NCI-H226 (cell line): Measurements from ENCODE around the gene ACTA1.
"Not testable (repeated sequence)": the region's sequence is repeated elsewhere in the genome, so short reads cannot be mapped to it uniquely, and the experiment has no call there.

Experiments
- DNase-seq: peaks from one replicate; pipeline ENCODE4 v3.0.0-alpha.2; 2015

Gene ACTA1

DNA sequence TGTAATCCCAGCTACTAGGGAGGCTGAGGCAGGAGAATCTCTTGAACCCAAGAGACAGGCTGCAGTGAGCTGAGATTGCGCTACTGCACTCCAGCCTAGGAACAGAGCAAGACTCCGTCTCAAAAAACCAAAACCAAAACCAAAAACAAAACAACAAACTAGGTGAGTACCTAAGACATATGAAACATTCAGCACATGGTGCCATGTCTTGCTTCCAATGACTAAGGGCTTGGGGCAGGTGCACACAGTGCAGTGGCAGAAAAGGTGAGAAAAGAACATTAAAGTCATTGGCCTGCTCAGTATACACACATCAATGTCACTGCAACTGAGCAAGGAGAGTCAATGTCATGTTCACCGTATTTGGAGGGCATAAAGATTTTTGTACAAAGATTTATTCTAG, 4.1 kb upstream of the ACTA1 start:
- DNase-seq, result no peak

- DNase-seq, result no peak
Measured at GRCh38 chr1:229437443-229437842, 3.5 kb upstream of the ACTA1 start.

DNA sequence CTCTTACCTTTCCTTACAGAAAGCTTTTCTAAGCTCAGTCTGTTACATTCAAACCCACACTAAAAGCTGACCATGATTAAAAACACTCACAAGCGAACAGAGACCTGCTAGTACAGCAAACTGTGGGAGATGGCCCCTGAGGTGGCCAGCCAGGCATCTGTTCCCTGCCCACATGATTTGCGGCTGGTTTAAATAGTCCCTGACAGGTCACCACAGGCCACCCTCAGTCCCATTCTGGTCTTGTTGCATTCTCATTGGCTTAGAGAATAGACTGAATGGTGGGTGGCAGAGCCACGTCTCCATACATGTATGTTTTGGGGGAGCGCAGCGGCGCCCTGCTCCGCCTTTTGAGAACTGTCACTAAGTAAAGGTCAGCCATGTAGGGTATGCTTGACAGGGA, 2.3 kb upstream of the ACTA1 start:
- DNase-seq, result no peak

GRCh38 chr1:229434641-229435051, 752 bp upstream of the ACTA1 start:
- no peak for DNase-seq

- DNase-seq, result no peak
Measured at GRCh38 chr1:229433364-229434004, 410 bp downstream of the ACTA1 start.

GRCh38 chr1:229432905-229433304, 989 bp downstream of the ACTA1 start:
- no peak for DNase-seq

GRCh38 chr1:229432116-229432461, 1.8 kb downstream of the ACTA1 start:
- no peak for DNase-seq

GRCh38 chr1:229431284-229432115, 2.4 kb downstream of the ACTA1 start:
- no peak for DNase-seq

- DNase-seq, result no peak
Measured at GRCh38 chr1:229430761-229431283, 3.1 kb downstream of the ACTA1 start.

- DNase-seq, result no peak
Measured at GRCh38 chr1:229428256-229428655, 5.6 kb downstream of the ACTA1 start.

DNA sequence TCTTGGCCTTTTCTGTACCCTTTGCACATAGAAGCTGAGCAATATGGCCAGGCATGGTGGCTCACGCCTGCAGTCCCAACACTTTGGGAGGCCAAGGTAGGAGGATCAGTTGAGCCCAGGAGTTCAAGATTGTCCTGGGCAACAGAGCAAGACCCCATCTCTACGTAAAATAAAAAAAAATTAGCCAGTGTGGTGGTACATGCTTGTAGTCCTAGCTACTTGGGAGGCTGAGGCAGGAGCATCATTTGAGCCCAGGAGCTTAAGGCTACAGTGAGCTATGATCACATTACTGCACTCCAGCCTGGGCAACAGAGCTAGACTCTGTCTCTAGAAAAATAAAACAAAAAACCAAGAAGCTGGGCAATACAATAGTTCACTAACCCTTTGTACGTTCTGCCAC, 6.3 kb downstream of the ACTA1 start:
- no peak for DNase-seq

DNA sequence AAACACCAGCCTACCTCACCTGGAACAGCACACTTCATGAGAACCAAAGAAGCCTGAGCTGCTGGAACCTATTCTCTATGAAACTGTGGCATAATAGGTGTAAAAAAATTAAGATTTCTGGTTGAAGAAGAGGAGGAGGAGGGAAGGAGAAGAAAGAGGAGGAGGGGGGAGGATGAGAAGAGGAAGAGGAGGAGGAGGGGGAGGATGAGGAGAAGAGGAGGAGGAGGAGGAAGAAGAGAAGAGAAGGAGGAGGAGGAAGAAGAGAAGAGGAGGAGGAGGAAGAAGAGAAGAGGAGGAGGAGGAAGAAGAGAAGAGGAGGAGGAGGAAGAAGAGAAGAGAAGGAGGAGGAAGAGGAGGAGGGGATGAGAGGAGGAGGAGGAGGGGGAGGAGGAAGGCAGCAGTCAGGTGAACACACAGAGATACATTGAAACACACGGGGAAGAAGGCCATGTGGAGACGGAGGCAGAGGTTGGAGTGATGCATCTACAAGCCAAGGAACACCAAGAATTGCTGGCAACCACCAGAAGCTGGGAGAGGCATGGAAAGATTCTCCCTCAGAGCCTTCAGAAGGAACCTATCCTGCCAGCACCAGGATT, 8.2 kb downstream of the ACTA1 start:
- DNase-seq, result no peak

DNA sequence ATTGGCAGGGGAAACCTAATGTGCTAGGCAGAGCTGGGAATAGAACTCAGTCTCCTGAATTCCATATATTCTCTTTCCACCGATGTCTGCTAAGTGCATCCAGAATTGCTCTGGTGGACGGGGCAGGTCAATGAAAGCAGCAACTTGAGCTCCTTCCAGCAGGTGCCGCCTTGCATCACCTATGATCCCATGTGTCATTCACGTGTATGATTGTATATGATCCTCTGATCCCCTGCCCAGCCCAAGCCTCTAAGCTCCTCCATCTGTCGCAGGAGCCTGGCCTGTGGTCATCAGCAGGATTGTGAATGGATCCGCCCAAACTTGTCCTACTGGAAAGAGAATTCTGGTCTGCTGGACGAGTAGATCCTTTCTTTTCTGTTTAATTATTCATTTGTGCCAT, 13.1 kb downstream of the ACTA1 start:
- no peak for DNase-seq

DNA sequence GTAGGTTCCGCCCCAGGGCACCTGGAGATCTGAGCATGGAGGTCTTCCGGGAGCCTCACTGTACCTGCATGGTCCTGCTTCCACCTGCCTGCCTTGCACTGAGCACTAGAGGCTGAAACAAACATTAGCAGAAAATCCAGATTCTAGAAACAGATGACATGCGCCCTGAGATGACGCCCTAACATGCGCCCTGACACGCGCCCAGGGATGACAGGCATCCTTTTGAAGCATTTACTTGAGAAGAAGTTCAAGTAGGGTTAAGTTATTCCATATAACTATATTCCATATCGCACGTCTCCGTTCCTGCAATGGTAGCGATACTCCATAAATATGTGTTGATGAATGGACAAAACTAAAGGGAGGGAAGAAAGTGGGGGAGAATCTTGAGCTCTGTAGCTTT, 13.7 kb downstream of the ACTA1 start:
- DNase-seq, result no peak

- not testable (repeated sequence) for DNase-seq
Measured at GRCh38 chr1:229418586-229418985, 15.3 kb downstream of the ACTA1 start.

- DNase-seq, result not testable (repeated sequence)
Measured at GRCh38 chr1:229412810-229413209, 21.1 kb downstream of the ACTA1 start.

GRCh38 chr1:229412056-229412455, 21.8 kb downstream of the ACTA1 start:
- DNase-seq, result no peak

GRCh38 chr1:229411434-229412055, 22.3 kb downstream of the ACTA1 start:
- no peak for DNase-seq

GRCh38 chr1:229410692-229411433, 23.0 kb downstream of the ACTA1 start:
- DNase-seq, result peak; percentile 60

- DNase-seq, result no peak
Measured at GRCh38 chr1:229410370-229410691, 23.6 kb downstream of the ACTA1 start.

GRCh38 chr1:229409616-229410369, 24.1 kb downstream of the ACTA1 start:
- no peak for DNase-seq

- DNase-seq, result no peak
Measured at GRCh38 chr1:229408458-229409037, 25.3 kb downstream of the ACTA1 start.
